Osteocyte (in vitro differentiated cells): ENCODE data around the gene SCAI. TPM values are rescaled to one million over a fixed set of nuclear protein-coding genes. Genes with fewer than 3 reads are reported as not detected.

Experiments used
- DNase-seq: peaks from one replicate; pipeline ENCODE4 v3.0.0; 2021; ENCODE audit warnings: mixed read lengths; ENCODE audit not compliant: unreplicated experiment; ENCODE audit errors: extremely low spot score
- H3K27ac Mint-ChIP-seq: one replicate; pipeline ENCODE4 v1.8.0; 2021; ENCODE audit warnings: mild to moderate bottlenecking, mixed read lengths; ENCODE audit not compliant: unreplicated experiment
- H3K27me3 Mint-ChIP-seq: one replicate; pipeline ENCODE4 v1.8.0; 2021; ENCODE audit warnings: mixed read lengths; ENCODE audit not compliant: unreplicated experiment
- H3K36me3 Mint-ChIP-seq: one replicate; pipeline ENCODE4 v1.8.0; 2021; ENCODE audit warnings: mixed read lengths; ENCODE audit not compliant: unreplicated experiment
- H3K4me1 Mint-ChIP-seq: one replicate; pipeline ENCODE4 v1.8.0; 2021; ENCODE audit warnings: mixed read lengths; ENCODE audit not compliant: unreplicated experiment
- H3K4me3 Mint-ChIP-seq: one replicate; pipeline ENCODE4 v1.8.0; 2021; ENCODE audit warnings: mild to moderate bottlenecking, moderate library complexity, mixed read lengths; ENCODE audit not compliant: unreplicated experiment
- H3K9me3 Mint-ChIP-seq: one replicate; pipeline ENCODE4 v1.8.0; 2021; ENCODE audit warnings: mixed read lengths; ENCODE audit not compliant: unreplicated experiment
- total RNA-seq: library from RNA; stranded (reverse); gene quantifications from 2 replicates; pipeline ENCODE4 v1.2.1, GENCODE V29; 2021
- TF ChIP-seq, protein P1 (sequence below): fragments of 200-600 bp; sonication (generic); IDR thresholded peaks from 2 replicates; pipeline ENCODE4 v1.5.0; 2021; ENCODE audit warnings: antibody characterized with exemption, mild to moderate bottlenecking, moderate library complexity

Gene SCAI
- total RNA-seq, 1 donor from 2014 or later, result 8.6 TPM

DNA sequence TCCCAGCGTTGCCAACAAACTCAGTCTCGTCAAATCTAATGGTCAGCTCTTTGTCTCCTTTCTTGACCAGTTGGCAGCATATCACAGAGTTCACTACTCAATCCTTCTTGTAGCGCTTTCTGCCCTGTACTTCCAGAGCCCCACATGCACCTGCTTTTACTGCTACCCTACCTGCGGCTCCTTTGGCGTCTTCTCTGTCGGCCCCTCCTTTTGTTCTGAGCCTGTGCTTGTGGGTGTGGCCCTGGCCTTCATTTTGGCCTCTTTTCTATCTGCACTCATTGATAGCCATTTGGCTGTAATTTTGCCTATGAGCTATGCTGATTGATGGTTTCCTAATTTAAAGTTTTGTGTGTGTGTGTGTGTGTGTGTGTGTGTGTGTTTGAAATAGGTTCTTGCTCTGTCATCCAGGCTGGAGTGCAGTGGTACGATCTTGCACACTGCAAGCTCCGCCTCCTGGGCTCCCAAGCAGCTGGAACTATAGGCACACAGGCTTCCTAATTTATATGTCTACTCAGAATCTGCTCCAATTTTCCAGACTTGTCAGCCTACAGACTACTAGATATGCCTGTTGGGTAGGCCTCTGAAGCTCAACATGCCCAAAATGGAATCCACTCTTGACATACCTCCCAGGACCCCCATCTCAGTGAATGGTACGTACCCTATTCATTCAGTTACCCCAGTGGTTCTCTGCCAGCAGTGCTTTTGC is 249.1 kb downstream of the SCAI start:
- TF ChIP-seq, protein P1, sequence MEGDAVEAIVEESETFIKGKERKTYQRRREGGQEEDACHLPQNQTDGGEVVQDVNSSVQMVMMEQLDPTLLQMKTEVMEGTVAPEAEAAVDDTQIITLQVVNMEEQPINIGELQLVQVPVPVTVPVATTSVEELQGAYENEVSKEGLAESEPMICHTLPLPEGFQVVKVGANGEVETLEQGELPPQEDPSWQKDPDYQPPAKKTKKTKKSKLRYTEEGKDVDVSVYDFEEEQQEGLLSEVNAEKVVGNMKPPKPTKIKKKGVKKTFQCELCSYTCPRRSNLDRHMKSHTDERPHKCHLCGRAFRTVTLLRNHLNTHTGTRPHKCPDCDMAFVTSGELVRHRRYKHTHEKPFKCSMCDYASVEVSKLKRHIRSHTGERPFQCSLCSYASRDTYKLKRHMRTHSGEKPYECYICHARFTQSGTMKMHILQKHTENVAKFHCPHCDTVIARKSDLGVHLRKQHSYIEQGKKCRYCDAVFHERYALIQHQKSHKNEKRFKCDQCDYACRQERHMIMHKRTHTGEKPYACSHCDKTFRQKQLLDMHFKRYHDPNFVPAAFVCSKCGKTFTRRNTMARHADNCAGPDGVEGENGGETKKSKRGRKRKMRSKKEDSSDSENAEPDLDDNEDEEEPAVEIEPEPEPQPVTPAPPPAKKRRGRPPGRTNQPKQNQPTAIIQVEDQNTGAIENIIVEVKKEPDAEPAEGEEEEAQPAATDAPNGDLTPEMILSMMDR, result no peak

More for the DNA sequence above, 249.1 kb downstream of the SCAI start:
- peaks cover 33% of the 10 kb centered on the region for H3K36me3 Mint-ChIP-seq
- H3K9me3 Mint-ChIP-seq, result no peaks in the 10 kb centered on the region
- DNase-seq, result no peak
- H3K4me1 Mint-ChIP-seq, result no peaks in the 10 kb centered on the region
- no peak overlapping the region for H3K4me3 Mint-ChIP-seq
- no peak overlapping the region for H3K27ac Mint-ChIP-seq
- no peaks in the 10 kb centered on the region for H3K27me3 Mint-ChIP-seq

Other genes with a start within 250 kb of the SCAI start
- gene GOLGA1, start 202.4 kb downstream of the SCAI start, total RNA-seq, result 22.0 and 22.4 TPM in 2 replicates
- 34.9 and 37.9 TPM in 2 replicates for gene PPP6C, start 46.3 kb upstream of the SCAI start, total RNA-seq
- 20.2 and 20.7 TPM in 2 replicates for gene RABEPK, start 57.0 kb upstream of the SCAI start, total RNA-seq
- 282 and 300 TPM in 2 replicates for gene HSPA5, start 97.8 kb upstream of the SCAI start, total RNA-seq
- 56.1 and 56.5 TPM in 2 replicates for gene GAPVD1, start 118.3 kb upstream of the SCAI start, total RNA-seq